GM19239 (cell line): ENCODE measurements around the gene PLEKHA7.
A peak's percentile ranks its signal among the peaks of the same experiment; 100 is the strongest.

Source experiments
- DNase-seq: peaks from one replicate; pipeline ENCODE4 v3.0.0; 2011; ENCODE audit warnings: low spot score; ENCODE audit not compliant: insufficient read length
- FAIRE-seq: peaks from 2 replicates; lab custom pipeline; 2011; peaks lifted over from hg19 to GRCh38; lab: Jason Lieb, UNC

PLEKHA7 gene

DNA sequence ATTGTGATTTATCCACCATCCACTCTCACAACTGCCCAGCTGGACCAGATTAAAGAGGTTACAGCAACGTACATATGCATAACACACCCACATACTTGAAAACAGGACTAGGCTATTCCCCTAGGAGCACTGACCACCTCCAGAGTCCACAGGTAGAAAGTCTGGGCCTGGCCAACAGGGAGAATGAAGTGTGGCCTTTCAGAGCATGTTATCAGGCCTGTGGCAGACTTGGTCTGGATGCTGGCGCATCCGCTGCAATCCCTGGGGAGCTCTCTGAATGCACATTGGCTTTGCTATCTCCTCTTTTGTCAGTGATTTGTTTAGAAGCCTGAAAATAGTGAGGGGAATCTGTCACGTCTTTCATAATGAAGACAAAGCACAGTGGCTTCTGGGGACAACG is 189.1 kb downstream of the PLEKHA7 start:
- no peak for DNase-seq
- FAIRE-seq, result no peak

DNA sequence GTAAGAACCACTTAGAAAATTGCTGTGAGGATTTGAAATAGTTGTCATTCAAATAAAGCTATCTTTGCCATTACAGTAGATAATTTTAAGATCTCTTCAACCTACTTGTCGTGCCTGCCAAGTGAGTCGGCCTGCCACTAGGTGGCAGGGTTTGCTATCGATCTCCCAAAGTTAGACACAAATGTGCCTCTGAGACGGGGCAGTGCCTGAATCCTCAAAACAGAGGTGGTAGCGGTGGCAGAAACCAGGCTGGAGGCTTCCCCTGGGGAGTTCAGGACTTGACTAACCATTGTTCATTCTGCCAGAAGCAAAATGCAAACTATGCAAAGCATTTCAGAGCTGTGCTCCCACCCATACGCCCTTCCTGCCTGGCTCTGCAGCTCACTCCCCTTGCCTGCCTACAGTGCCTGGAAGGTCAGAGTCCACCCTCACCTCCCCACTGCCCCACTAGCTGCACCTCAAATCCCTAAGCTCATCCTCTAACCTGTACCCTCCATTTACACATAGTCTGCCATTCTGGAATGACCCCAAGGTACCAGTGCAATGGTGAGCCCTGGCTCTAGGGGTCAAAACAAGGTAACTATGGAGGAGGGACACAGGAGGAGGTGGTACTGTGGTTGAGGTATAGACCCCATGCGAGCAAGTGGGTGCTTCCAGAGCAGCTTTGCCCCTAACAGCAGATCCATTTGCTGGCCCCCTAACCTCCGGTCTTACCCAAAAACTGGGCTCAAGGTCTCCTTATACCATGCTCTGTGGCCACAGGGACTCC is 193.7 kb downstream of the PLEKHA7 start:
- DNase-seq (peak; percentile 86), FAIRE-seq (peak; percentile 96)

DNA sequence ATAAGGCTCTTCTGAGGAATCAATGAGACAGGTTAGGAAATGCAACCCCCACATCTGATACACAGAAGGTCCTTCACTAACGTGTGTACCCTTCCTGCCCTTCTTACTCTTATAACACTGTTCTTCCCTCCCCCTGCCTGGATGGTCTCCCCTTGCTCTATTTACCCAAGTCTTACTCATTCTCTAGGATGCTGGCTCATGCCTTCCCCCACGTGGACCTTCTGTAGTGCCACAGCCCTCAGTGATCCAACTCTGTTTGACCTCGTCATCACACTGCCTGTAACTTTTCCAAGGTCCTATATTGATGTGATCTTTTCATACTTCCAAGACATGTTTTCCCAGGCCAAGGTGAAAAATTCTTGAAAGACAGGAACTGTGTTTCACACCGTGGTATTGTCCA is 195.9 kb downstream of the PLEKHA7 start:
- DNase-seq, result no peak
- FAIRE-seq, result no peak

DNA sequence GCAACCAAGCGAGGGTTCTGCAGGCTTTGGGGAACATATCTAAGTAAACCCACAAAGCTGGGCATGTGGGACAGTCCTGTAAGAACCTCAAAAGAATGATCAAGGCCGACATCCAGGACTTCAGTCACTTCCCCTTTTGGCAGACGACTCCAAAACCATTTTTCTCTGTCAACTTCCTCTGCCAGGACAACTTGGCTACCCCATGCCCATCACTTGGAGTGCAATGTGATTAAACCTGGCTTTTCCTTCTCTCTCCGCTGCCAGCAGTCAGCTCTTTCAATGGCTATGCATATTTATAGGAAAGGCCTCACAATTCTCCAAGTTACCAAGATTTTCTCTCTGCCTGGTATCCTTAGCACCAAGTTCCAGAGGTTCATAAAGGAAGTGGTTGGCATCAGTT is 196.9 kb downstream of the PLEKHA7 start:
- DNase-seq, result no peak

DNA sequence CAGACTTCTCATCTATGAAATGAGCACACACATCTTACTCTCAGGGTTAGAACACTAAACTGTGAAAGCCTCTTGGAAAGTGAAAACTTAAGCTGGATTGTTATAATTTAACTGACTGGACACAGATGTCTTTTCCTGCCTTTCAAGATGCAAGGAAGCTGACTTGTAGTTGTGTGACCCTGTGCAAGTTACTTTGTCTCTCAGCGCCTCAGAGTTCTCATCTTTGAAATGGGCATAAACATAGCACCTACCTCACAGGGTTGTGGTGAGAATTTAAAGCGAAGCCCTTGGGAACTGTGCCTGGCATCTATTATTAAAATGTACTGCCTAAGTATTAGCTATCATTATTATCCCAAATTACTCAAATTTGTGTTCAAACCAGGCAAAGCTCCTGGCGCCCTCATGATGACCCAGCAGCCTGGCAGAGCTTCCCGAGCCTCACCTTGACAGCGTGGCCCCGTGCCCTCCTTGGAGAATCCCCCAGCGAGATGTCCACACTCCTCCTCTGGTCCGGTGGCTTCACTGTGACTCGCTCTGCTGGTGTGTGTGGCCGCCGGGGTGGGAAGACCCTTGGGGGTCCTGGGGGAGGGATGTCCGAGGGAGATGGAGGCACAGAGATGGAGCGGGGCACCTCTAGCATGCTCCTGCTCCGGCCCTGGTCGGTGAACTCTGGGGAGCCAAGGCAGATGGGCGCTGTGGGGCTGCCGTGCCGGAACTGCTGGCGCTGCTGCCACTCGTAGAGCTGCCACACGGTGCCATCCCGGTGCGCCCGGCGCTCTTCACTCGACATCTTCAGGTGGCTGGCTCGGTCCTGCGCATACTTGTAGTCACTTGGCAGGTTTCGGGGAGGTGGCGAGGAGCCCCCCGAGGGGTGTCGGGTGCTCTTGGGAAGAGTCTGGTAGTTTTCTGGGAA is 197.6 kb downstream of the PLEKHA7 start:
- DNase-seq, result no peak
- no peak for FAIRE-seq

More for the DNA sequence above, 196.9 kb downstream of the PLEKHA7 start:
- no peak for FAIRE-seq

DNA sequence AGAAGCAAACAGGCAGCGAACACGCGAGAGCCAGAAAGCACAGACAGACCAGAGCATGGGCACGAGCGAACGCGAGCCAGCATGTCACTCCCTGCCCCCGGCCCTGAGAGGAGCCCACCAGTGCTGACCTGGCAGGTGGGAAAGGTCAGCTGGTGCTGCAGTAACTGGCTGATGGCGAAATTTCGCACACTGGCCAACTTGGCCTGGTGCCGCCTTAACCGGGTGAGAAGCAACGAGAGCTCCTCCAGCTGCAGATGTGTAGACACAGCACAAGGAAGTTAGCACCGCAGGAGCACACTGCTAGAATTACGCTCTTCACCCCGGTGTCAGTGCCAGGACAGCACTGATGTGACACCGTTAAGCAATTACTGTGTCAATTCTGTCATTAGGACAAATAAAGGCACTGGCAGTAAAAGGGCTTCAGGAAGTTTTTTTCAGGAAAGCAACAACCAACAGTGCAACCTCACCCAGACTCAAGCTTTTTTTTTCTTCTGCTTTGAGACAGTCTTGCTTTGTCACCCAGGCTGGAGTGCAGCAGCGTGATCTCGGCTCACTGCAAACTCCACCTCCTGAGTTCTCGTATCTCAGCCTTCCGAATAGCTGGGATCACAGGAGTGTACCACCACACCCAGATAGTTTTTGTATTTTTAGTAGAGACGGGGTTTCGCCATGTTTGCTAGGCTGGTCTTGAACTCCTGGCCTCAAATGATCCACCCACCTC is 199.0 kb downstream of the PLEKHA7 start:
- no peak for DNase-seq

DNA sequence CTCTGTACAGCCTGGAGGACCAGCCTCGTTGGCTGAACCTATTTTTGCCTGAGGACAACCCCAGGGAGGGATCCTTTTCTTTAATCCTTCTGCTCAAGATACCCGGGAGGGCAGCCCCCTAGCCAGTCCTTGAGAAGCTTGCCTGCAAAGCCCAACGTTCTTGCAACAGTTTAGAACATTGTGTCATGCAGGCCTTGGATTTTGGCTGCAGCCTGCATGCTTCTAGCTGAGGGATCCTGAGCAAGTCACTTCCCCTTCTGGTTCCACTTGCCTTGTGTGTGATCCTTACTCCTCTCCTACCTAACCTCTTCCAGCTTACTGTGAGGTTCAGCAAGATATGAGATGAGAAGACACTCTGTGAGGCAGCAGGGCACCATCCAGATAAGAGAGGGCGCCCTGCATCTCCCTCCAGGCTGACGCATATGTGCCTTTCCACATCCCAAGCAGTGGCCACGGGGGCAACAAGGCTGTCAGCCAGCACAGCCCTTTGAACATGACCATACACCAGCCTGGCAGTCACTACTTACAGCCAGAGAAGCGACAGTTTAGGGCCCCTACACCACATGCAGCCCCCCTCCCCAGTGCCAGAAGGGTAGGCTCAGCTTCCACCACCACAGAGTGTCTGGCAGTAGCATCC is 199.7 kb downstream of the PLEKHA7 start:
- FAIRE-seq (no peak), DNase-seq (no peak)

More for the DNA sequence above, 199.0 kb downstream of the PLEKHA7 start:
- FAIRE-seq, result no peak

DNA sequence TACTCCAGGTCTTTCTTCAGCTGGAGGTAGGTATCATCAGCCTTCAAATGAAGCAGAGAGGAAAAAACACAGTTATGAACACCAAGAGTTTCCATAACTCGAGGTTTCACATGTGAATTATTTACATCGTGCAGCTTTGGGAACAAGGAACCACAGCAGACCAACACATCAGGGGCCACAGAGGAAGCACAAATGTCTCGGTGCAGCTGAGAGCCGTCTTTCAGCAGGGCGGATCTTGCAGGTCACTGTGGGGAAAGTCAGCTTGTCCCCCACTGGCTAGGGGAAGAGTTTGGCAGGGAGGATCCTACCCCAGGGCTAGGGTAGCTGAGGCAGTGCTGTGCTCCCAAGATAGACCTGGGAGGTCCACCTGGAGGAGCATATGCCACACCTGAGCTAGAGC is 201.1 kb downstream of the PLEKHA7 start:
- no peak for FAIRE-seq
- DNase-seq, result no peak

DNA sequence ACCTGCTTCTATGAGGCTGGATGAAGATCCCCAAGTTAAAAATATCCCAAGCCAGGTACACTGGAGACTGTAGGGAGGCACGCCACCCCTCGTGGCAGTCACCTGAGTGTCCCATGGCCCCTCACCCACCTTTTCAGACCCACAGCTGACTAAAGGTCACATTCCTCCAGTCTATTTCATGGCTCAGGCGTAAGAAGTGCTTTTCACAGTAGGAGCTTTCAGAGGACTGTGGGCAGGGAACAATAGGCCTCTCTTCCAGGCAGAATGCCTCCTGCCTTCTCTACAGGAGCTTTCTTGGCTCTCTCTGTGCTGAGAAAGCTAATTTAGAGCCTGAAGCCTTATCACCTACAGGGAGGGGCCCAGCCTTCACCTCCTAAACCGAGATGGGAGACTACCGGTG is 201.9 kb downstream of the PLEKHA7 start:
- no peak for DNase-seq
- no peak for FAIRE-seq

DNA sequence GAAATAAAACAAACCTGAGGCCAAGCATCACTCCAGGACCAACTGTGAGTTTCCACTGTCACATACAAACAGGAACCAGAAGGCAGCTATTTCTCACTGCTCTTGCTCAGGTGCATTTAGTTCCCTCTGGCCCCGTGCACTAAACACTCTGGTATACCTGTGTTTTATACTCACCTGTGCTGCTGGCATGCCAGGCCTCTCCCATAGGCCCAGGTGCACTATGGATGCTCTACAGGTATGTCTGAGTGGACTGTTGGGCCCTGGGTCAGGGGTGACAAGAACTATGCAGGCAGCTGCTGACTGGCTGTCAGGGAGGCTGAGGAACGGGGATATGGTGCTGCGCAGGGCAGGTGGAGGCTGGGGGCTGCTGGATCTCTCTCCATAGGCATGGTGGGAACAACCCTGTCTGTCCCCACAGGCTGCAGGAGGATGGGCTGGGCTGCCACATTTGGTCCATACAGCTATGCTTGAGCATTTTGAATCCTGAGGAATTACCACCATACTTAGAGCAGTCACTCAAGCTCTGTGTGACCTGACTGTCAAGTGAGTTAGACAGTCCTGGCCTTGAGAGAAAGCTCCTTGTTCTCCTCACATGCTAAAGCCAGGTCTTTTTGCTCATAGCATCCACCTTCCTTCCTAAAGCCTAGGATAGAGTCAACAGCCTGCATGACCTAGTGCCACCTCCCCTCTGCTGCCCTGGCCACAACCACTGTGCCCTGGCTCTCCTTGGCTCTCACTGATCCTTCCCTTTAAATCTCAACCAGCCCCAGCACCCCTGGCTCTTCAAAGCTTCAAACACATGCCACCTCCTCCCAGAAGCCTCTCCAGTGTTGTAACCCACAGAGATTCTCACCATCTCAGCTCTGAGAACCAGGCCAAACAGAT is 202.8 kb downstream of the PLEKHA7 start:
- FAIRE-seq, result no peak
- DNase-seq, result no peak

DNA sequence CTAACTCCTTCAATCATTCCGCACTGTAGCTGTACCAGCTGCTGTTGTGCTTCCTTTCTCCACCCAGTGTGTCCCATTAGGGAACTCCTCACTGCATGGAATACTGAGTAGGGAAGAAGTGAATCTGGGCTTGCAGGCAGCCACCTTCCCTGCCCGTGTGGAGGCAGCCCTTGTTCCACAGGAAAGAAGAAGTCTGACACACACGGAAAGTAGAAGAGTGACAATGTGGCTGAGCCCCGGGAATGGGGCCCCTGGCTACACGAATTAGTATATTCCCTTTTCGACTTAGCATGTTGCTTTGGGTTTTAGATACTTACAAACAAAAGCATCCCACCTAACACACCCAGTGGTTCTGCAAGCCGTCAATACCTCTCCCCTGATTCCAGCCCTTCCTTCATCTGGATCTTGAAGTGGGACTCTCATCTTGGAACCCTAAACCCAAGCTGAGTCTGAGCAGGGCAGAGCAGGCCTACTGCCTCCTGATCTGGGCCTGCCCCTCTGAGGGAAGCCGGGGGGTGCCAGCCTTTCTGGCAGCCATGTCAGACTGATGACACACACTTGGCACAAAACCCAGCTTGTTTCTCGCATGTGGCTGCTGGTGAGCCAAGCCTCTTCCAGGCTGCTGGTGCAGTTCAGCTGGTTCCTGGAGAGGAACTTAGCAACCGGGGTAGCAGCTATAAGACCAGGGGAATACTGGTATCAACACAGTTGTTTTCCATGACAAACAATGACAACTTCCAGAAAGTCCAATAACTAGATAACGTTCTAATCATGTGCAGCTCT is 204.1 kb downstream of the PLEKHA7 start:
- DNase-seq (no peak), FAIRE-seq (no peak)

DNA sequence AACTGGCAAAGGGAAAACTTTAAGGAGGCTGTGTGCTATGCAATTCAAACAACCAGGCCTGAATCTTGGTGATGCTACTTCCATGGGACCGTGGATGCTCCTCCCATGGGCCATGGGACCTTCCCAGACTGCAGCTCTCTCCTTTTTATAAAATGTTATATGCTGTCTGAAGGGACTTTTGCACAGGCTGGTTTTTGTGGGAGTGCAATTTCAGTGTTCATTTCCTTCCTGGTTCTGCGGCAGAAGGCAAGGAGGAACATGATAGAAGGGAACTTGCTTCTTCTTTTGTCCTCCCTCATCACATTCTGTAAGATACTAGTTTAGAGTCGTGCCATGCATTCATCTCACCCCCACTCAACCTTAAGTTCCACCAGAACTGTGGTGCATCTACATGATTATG is 206.9 kb downstream of the PLEKHA7 start:
- DNase-seq (no peak), FAIRE-seq (no peak)

DNA sequence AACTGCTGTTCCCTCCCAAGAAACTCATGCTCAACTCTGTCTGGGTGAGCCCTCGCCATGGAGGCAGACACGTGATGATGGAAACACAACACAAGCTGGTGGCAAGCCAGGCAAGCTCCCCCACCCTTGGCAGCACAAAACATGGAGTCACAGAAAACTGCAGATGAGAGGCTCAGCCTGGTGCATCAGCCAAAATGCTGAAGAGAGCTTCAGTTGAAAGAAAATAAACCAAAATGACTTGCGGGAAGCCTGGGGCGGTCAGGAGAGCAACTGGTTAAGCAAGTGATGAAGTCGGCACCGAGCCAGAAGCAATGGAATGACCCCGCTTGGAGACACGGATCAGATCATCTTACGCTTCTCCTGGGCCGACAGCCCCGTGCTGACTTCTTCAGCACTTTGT is 207.4 kb downstream of the PLEKHA7 start:
- FAIRE-seq (no peak), DNase-seq (no peak)

DNA sequence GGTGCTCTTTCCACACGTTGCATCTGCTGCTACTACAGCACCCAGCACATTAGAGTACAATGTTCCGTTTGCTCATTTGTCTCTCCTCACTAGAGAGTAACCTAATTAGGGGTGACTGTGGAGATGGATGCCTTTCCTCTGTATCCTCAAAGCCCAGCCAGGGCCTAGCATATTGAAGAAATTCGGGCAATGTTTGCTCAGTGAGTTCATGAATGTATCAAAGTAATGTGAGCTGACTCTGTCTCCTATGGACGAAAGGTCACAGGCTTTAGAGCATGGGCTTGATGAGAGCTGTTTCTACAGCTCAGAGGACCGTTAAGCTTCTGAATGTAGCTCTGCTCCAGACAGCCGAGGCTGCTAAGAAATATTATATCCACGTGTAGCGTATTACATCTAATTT is 208.3 kb downstream of the PLEKHA7 start:
- DNase-seq (no peak), FAIRE-seq (no peak)

DNA sequence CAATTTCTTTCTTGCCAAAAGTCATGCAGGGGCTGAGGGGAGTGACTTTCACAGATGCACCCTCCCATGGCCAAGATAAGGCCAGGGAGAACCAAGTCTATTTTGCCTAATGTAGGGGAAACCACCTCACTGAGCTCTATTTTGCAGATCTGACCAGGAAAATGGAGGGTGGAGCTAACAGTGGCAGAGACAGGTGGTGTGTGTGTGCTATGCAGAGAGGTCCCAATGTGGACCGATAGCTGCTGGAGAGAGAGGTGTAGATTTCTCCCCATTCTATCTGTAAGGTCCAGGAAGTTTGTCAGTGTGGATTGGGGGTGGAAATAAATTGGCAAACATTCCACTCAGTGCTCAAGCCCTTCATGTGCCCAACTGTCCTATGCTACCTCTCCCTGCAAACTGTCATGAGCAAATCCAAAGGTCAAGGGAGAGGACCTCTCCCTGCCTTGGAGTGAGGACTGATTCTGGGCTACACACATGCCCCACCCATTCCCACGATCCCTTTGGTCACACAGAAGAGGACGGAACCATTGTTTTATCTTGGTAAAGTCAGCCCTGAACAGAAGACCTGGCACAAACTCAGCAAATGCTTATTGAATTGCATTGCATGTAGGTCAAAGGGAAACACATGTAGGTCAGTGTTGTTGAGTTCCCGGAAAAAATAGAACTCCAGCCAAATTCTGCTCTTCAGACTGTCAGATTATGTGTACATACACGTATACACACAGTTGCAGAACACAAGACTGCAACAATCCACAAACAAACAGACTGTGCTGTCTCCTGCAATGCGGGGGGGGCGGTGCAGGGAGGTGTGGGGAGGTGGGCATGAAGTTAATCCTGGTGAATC is 209.9 kb downstream of the PLEKHA7 start:
- DNase-seq (no peak), FAIRE-seq (no peak)

DNA sequence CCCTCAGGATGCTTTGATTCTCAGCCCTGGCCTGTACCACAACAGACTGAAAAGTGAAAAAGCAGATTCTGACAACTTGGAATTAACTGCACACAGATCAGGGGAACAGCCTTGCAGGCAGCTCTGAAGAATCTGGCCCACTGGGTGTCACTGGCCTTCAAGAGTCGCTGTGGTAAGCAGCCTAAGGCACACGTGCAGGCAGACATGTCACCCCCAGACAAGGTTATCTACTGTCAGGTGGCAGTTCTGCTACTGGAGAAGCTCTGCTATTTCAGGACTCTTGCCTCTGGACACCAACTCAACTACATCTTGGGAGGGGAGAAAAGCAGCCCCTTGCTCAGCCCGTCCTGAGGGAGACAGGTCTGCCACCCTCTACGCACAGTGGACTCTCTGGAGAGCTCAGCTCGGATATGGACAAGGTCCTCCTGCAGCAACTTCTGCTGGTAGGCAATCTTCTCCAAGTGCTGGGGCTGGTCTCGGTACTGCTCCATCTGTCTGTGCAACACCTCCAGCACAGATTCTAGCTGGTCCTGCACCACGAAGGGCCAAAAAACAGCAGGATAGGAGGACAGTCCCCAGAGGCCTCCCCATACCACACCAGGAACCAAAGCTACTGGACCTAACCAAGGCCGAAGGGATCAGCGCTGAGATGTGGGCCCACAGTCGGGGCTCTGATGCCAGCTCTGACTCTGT is 212.8 kb downstream of the PLEKHA7 start:
- FAIRE-seq, result no peak

DNA sequence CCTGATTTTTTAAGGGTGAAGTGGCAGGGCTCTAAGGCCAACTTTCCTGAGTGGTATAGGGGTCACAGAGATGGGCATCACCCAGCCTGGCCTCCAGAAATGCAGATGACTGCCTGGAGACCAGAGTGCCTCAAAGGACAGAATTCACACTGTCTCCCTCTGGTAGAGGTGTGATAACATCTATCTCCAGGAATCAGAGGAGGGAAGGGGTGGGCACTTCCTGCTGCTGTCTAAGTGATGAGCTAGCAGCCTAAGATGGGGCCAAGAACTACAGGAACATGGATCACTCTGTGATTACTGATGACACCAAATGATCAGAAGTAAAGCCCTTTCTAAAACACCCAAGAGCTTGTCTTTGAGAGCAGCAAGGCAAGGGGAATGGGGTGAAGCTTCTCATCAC is 213.8 kb downstream of the PLEKHA7 start:
- FAIRE-seq (no peak), DNase-seq (no peak)

More for the DNA sequence above, 212.8 kb downstream of the PLEKHA7 start:
- DNase-seq, result no peak
